HG02840 (cell line): ENCODE results near the gene FNDC4.
"Not testable (repeated sequence)": the region's sequence is repeated elsewhere in the genome, so short reads cannot be mapped to it uniquely, and the experiment has no call there.

Source experiments
- ATAC-seq: cut with Tn5 transposase; IDR thresholded peaks from one replicate; pipeline ENCODE4 v1.9.1; 2021; ENCODE audit warnings: mild to moderate bottlenecking, moderate library complexity, moderate number of reproducible peaks; ENCODE audit not compliant: unreplicated experiment, low FRiP score

FNDC4 gene

GRCh38 chr2:27494944-27495554, at the start of gene FNDC4:
Gene FNDC4, minus strand, starts transcription at chr2:27495200. Its CDS starts 521 bp downstream, at chr2:27494679.
- ATAC-seq: no peak

GRCh38 chr2:27544143-27544821, 49.3 kb upstream of the FNDC4 start:
- no peak for ATAC-seq

- not testable (repeated sequence) for ATAC-seq
These were observed 44.6 kb upstream of the FNDC4 start for GRCh38 chr2:27539649-27540048.

GRCh38 chr2:27538839-27539450, 43.9 kb upstream of the FNDC4 start:
- ATAC-seq: not testable (repeated sequence)

GRCh38 chr2:27537287-27537686, 42.3 kb upstream of the FNDC4 start:
- no peak for ATAC-seq

GRCh38 chr2:27531983-27532382, 37.0 kb upstream of the FNDC4 start:
- no peak for ATAC-seq

GRCh38 chr2:27527182-27527581, 32.2 kb upstream of the FNDC4 start:
- no peak for ATAC-seq

- no peak for ATAC-seq
These were observed 27.5 kb upstream of the FNDC4 start for GRCh38 chr2:27522400-27522945.

- no peak for ATAC-seq
These were observed 25.3 kb upstream of the FNDC4 start for GRCh38 chr2:27520316-27520715.

GRCh38 chr2:27518782-27519113, 23.7 kb upstream of the FNDC4 start:
- no peak for ATAC-seq

GRCh38 chr2:27518113-27518781, 23.2 kb upstream of the FNDC4 start:
- ATAC-seq: no peak

- ATAC-seq: no peak
These were observed 14.3 kb upstream of the FNDC4 start for GRCh38 chr2:27509326-27509725.

GRCh38 chr2:27507293-27507692, 12.3 kb upstream of the FNDC4 start:
- no peak for ATAC-seq

- ATAC-seq: no peak
These were observed 11.6 kb upstream of the FNDC4 start for GRCh38 chr2:27506587-27506986.

GRCh38 chr2:27502142-27502541, 7.1 kb upstream of the FNDC4 start:
- ATAC-seq: no peak

- no peak for ATAC-seq
These were observed 6.0 kb upstream of the FNDC4 start for GRCh38 chr2:27501042-27501441.

GRCh38 chr2:27498975-27499374, 4.0 kb upstream of the FNDC4 start:
- no peak for ATAC-seq

- no peak for ATAC-seq
These were observed 2.3 kb upstream of the FNDC4 start for GRCh38 chr2:27497288-27497627.

GRCh38 chr2:27496357-27497287, 1.6 kb upstream of the FNDC4 start, which contains the start of gene GCKR:
Gene GCKR, plus strand, starts transcription at chr2:27496839. Its CDS starts 66 bp downstream, at chr2:27496905.
- ATAC-seq: no peak

GRCh38 chr2:27495840-27496356, 898 bp upstream of the FNDC4 start:
- no peak for ATAC-seq
